ENCODE results near the gene CATSPER3. TPM values are rescaled to one million over a fixed set of nuclear protein-coding genes. Genes with fewer than 3 reads are reported as not detected.

Gene CATSPER3
- total and polyA plus RNA-seq, 2 donors from 2014 or later = 1.4 TPM

DNA sequence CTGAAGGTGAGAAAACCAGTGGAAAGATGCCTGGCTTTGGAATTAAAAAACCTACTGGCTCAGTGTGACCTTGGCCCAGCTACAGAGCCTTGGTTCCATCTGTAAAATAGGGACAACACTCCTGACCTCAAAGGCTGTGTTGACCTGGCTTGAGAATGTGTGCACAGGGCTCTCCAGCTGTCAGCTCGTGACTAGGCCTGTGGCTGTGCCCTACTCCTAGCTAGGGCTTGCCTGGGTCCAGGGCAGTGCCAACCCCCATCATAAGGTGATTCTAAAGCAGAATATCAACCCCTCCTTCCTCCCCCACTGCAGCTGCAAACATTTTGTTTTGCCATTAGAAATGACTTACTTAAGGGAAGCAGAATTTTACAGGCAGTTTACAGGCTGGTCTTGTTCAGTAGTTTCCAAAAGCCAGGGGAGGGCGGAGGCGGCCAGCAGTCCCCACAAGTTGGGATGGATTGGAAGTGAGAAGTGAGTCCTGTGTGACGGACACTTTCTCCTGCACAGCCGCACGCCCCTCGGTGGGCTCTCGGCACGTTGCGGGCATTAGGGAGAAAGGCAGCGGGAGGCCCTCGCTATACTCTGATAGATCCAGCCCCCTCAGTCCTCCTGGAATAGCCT is 59.0 kb downstream of the CATSPER3 start:
- no peak overlapping the region for H3K9ac ChIP-seq (ENCODE audit: low read length in 3 of 3)
- DNase-seq = peak in 1 of 5 donors; percentile 54
- H3K9me3 ChIP-seq (ENCODE audit: control insufficient read depth in 2 of 3, insufficient read depth in 1 of 3, low read length in 3 of 3) = peaks cover 0 to 7% (median 0%) of the 10 kb centered on the region in 3 donors
- no peaks in the 10 kb centered on the region for H3K36me3 ChIP-seq (ENCODE audit: control insufficient read depth in 2 of 3, insufficient read depth in 3 of 3, low read length in 3 of 3)
- peaks cover 49% of the 10 kb centered on the region for H3K27me3 ChIP-seq (ENCODE audit: control insufficient read depth, insufficient read depth, low read length)
- peaks cover 0 to 11% (median 10%) of the 10 kb centered on the region in 3 donors for H3K4me1 ChIP-seq (ENCODE audit: control insufficient read depth in 2 of 3, insufficient read depth in 2 of 3, low read depth in 1 of 3, low read length in 3 of 3)
- FAIRE-seq = no peak
- TF ChIP-seq, protein P1, sequence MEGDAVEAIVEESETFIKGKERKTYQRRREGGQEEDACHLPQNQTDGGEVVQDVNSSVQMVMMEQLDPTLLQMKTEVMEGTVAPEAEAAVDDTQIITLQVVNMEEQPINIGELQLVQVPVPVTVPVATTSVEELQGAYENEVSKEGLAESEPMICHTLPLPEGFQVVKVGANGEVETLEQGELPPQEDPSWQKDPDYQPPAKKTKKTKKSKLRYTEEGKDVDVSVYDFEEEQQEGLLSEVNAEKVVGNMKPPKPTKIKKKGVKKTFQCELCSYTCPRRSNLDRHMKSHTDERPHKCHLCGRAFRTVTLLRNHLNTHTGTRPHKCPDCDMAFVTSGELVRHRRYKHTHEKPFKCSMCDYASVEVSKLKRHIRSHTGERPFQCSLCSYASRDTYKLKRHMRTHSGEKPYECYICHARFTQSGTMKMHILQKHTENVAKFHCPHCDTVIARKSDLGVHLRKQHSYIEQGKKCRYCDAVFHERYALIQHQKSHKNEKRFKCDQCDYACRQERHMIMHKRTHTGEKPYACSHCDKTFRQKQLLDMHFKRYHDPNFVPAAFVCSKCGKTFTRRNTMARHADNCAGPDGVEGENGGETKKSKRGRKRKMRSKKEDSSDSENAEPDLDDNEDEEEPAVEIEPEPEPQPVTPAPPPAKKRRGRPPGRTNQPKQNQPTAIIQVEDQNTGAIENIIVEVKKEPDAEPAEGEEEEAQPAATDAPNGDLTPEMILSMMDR (IDR thresholded peaks at IDR 0.05; ENCODE audit: borderline replicate concordance, extremely low read depth, insufficient read depth) = no peak
- intact Hi-C loops (cut with DNase I) = no loop called here
- H3K27ac ChIP-seq (ENCODE audit: low read depth in 2 of 2, low read length in 2 of 2) = no peak overlapping the region
- no peak overlapping the region for H3K4me3 ChIP-seq (ENCODE audit: low read length in 3 of 3)

DNA sequence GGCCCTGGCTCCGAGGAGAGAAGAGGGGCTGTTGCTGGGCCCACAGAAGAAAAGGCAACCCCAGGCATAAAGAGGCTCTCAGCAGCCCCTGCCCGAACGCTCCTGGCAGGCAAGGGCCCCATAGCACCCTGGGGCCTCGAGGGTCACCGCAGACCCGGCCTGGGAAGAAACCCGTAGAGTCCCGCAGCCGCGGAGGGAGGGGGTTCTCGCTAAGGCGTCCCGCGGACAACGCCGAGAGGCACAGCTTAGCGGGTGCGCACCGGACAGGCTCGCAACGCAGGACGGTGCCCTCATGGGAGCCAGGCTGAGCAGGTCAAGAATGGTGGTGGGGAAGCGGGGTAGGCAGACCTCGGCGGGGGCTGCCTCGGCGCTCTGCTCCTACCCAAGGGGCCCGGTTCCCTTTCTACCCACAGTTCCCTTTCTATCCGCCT is 59.6 kb downstream of the CATSPER3 start:
- FAIRE-seq (no peak), DNase-seq (peak in 1 of 5 donors; percentile 55)
- intact Hi-C loops (cut with DNase I) = no loop called here
- H3K9ac ChIP-seq (ENCODE audit: low read length in 3 of 3) = no peak overlapping the region
- no peaks in the 10 kb centered on the region for H3K36me3 ChIP-seq (ENCODE audit: control insufficient read depth in 2 of 3, insufficient read depth in 3 of 3, low read length in 3 of 3)
- H3K27me3 ChIP-seq (ENCODE audit: control insufficient read depth, insufficient read depth, low read length) = peaks cover 54% of the 10 kb centered on the region
- no peak overlapping the region for H3K27ac ChIP-seq (ENCODE audit: low read depth in 2 of 2, low read length in 2 of 2)
- no peak overlapping the region for H3K4me3 ChIP-seq (ENCODE audit: low read length in 3 of 3)
- H3K9me3 ChIP-seq (ENCODE audit: control insufficient read depth in 2 of 3, insufficient read depth in 1 of 3, low read length in 3 of 3) = peaks cover 0 to 7% (median 0%) of the 10 kb centered on the region in 3 donors
- peaks cover 0 to 11% (median 10%) of the 10 kb centered on the region in 3 donors for H3K4me1 ChIP-seq (ENCODE audit: control insufficient read depth in 2 of 3, insufficient read depth in 2 of 3, low read depth in 1 of 3, low read length in 3 of 3)
- TF ChIP-seq, protein P1 (IDR thresholded peaks at IDR 0.05; ENCODE audit: borderline replicate concordance, extremely low read depth, insufficient read depth) = no peak

DNA sequence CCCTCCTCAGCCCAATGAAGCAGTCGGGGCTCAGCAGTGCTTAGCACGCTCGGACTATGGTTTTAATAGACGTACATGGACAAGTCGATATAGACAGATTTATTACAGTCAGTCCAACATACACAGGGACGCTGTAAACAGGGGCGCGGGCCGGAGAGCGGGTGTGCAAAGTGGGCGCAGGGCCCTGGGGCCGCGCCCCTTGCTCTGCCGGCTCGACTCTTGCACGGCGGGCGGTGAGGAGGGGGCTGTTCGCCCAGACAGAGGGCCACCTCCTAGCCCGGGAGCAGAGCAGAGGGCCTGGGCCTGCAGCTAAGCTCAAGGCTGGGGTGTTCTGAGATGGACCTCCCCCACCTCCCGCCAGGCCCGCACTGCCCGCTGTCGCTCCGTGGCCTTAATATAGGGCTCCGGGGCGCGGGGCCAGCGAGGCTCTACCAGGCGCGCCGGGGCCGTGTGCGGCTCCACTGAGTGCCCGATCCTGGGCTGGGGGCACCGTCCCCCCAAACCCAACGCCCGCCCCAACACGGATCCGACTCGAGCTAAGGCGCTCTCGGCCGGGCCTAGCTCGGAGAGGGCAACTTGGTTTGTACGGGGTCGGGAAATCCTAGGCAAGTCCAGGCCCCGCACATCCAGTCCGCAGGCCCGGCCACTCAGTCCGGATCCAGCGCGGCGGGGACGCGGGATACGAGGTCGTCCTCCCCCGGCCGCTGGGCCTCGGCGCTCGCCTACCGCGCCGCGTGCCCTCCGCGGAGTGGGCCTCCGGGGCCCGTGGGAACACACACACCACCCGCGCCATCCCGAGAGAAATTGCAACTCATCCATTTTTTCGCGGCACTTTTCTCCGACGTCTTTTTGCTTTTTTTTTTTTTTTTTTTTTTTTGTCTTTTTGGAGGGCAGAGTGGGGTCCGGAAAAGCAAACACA is 60.2 kb downstream of the CATSPER3 start:
- DNase-seq = peak in 3 of 5 donors; percentile 15 to 65 (median 30)
- Histone ChIP-seq H3K36me3 (ENCODE audit: control insufficient read depth in 2 of 3, insufficient read depth in 3 of 3, low read length in 3 of 3) (no peaks in the 10 kb centered on the region), H3K4me1 (ENCODE audit: control insufficient read depth in 2 of 3, insufficient read depth in 2 of 3, low read depth in 1 of 3, low read length in 3 of 3) (peaks cover 0 to 11% (median 10%) of the 10 kb centered on the region in 3 donors), H3K9me3 (ENCODE audit: control insufficient read depth in 2 of 3, insufficient read depth in 1 of 3, low read length in 3 of 3) (peaks cover 0 to 7% (median 0%) of the 10 kb centered on the region in 3 donors), H3K27me3 (ENCODE audit: control insufficient read depth, insufficient read depth, low read length) (peaks cover 58% of the 10 kb centered on the region), H3K27ac (ENCODE audit: low read depth in 2 of 2, low read length in 2 of 2) (no peak overlapping the region), H3K9ac (ENCODE audit: low read length in 3 of 3) (no peak overlapping the region), H3K4me3 (ENCODE audit: low read length in 3 of 3) (no peak overlapping the region)
- TF ChIP-seq, protein P1 (IDR thresholded peaks at IDR 0.05; ENCODE audit: borderline replicate concordance, extremely low read depth, insufficient read depth) = no peak
- no peak for FAIRE-seq
- intact Hi-C loops (cut with DNase I) = no loop called here
